Gastroesophageal sphincter (tissue), 3 donors: ENCODE data around the gene HOXD13.

Experiments used
- EP300 ChIP-seq: sonication (generic); formaldehyde crosslinking; IDR thresholded peaks from one replicate; pipeline ENCODE4 v1.6.1; 2017; ENCODE audit warnings: antibody characterized with exemption, mild to moderate bottlenecking
- POLR2A ChIP-seq, 2 donors: fragments of 450-650 bp; IDR thresholded peaks; one replicate each; pipeline ENCODE4 v1.6.1; 2017; ENCODE audit warnings: antibody characterized with exemption in 2 of 2, mild to moderate bottlenecking in 2 of 2, moderate library complexity in 1 of 2
- POLR2AphosphoS5 ChIP-seq: sonication (generic); formaldehyde crosslinking; IDR thresholded peaks from one replicate; pipeline ENCODE4 v1.6.1; 2017; ENCODE audit warnings: antibody characterized with exemption
- TF ChIP-seq, protein P1 (sequence below), 4 experiments: fragments of 200-600 bp in 2 of 4; fragments of 450-650 bp in 2 of 4; sonication (generic) in 1 of 4; IDR thresholded peaks; one replicate each; pipeline ENCODE4 v1.5.1; 2017 to 2019; ENCODE audit warnings: antibody characterized with exemption in 4 of 4, mild to moderate bottlenecking in 2 of 4, moderate library complexity in 2 of 4

DNA sequence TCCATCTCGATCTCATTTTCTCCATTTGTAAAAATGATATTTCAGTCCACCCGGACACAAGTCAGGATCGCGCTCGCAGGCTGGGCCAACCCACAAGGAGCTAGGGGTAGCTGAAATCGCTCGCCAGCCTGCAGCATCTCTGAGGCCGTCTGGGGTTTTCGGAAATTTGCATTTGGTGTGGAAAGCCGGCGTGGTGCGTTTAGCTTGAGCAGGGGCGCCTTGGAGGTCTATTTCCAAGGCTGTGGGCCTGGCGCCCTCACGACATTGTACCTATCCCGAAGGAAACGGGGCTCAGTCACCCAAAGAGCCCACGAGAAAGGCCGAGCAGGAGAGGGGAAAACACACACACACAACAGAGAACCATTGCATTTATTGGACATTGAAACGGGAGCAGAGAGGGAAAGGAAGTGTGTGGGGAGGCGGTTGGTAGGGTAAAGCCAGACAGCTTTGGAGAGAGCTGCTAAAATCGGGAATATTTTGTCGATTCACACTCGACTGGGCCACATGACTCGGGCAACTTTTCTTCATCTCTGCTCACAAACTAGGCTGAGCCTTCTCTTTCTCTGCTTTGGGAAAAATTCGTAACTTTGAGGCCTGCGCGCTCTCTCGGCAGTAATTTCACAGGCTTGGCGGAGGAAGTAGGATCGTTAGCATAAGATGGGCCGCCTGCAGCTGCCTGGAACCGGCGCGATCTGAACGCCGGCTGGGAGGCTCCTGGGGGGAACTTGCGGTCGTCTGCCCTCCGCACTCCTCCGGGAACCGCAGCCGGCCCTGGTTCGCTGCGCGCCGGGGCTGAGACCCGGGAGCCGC, 35.9 kb downstream of the HOXD13 start:
- TF ChIP-seq, protein P1, sequence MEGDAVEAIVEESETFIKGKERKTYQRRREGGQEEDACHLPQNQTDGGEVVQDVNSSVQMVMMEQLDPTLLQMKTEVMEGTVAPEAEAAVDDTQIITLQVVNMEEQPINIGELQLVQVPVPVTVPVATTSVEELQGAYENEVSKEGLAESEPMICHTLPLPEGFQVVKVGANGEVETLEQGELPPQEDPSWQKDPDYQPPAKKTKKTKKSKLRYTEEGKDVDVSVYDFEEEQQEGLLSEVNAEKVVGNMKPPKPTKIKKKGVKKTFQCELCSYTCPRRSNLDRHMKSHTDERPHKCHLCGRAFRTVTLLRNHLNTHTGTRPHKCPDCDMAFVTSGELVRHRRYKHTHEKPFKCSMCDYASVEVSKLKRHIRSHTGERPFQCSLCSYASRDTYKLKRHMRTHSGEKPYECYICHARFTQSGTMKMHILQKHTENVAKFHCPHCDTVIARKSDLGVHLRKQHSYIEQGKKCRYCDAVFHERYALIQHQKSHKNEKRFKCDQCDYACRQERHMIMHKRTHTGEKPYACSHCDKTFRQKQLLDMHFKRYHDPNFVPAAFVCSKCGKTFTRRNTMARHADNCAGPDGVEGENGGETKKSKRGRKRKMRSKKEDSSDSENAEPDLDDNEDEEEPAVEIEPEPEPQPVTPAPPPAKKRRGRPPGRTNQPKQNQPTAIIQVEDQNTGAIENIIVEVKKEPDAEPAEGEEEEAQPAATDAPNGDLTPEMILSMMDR (IDR thresholded peaks at IDR 0.05) = no peak
- TF ChIP-seq POLR2A (IDR thresholded peaks at IDR 0.05) = no peak
- TF ChIP-seq EP300 = no peak
- TF ChIP-seq POLR2AphosphoS5 = no peak
